Stimulated activated CD8-positive, alpha-beta memory T cell treated with anti-CD3 and anti-CD28 coated beads, Interleukin-15, amount 100 ng/mL, for 1 hour (primary cell): ENCODE measurements around the gene NKX2-8.
"Not testable (repeated sequence)": the region's sequence is repeated elsewhere in the genome, so short reads cannot be mapped to it uniquely, and the experiment has no call there.

Source experiments
- DNase-seq: peaks from one replicate; pipeline ENCODE4 v3.0.0-alpha.2; 2020; ENCODE audit warnings: low read depth

The NKX2-8 gene

DNA sequence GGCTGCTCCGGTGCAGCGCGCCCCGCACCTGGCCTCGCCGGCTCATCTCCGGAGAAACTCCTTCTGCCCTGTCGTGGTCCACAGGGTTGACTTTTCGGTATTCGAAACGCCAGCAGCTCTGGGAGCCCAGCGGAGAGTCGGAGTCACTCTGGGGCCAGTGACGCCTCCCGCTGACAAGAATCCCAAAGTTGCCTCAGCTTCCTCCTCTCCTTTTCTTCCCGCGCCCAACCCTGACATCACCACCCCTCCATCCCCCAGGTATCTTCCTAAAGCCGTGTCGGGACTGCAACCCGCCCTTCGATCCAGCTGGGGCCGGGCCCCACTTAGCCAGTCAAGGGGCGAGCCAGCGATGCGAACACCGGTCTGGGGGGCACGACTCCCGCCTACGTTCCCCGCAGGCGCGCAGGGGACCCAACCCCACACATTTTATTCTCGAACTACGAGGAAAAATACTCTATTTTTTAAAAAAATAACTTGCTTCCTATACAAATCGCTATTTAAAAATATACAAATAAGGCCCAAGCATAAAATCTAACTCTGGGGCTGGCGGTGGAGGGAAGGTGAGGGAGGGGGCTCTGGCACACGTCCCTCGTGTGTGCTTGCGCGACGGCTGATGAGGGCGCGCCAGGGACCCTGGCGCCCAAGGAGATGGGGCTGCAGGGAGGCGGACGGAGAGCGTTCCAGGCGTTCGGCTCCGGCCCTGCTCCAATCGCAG is 2.1 kb downstream of the NKX2-8 start:
- no peak for DNase-seq

- no peak for DNase-seq
Observed at GRCh38 chr14:36579573-36580140, 2.8 kb downstream of the NKX2-8 start.

GRCh38 chr14:36579001-36579555 is 3.3 kb downstream of the NKX2-8 start:
- no peak for DNase-seq

DNA sequence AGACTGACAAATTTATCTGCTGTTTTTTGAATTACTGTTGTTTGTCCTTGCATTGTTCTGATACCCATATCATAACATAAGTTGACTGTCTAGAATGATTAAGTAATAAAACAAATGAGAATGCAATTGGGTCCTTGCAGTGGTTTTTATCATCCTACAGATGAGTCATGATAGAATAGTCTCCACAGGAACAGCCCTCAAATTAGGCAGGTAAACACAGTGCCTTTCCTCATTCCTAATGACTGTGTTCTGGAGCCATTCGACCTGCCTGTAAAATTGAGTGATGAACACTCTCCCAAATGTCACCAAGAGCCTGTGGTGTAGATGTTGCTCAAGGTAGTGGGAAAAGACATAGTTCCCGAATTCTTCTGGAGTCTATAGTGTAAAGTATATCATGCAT is 12.3 kb downstream of the NKX2-8 start:
- DNase-seq = no peak

GRCh38 chr14:36556811-36557433 is 25.5 kb downstream of the NKX2-8 start:
- no peak for DNase-seq

GRCh38 chr14:36555998-36556743 is 26.2 kb downstream of the NKX2-8 start:
- DNase-seq = no peak

- no peak for DNase-seq
Observed at GRCh38 chr14:36553656-36554260, 28.7 kb downstream of the NKX2-8 start.

GRCh38 chr14:36550899-36551298 is 31.5 kb downstream of the NKX2-8 start:
- no peak for DNase-seq

GRCh38 chr14:36544280-36544679 is 38.1 kb downstream of the NKX2-8 start:
- not testable (repeated sequence) for DNase-seq

GRCh38 chr14:36538051-36538450 is 44.4 kb downstream of the NKX2-8 start:
- no peak for DNase-seq
